ENCODE measurements around the gene MALSU1.

GRCh38 chr7:23306936-23307521 lies 7.9 kb downstream of the MALSU1 start:
- TF ChIP-seq CTCF (IDR thresholded peaks at IDR 0.05) = no peak
- TF ChIP-seq POLR2A (IDR thresholded peaks at IDR 0.05) = no peak
